IMR-90 (cell line): Measurements from ENCODE around the gene CHAT. TPM values are rescaled to one million over a fixed set of nuclear protein-coding genes. Genes with fewer than 3 reads are reported as not detected.

ENCODE experiments used
- ATAC-seq: fragments of 200-7000 bp; cut with Tn5 transposase; 2 replicates; pipeline ENCODE4 v1.9.1; 2020; ENCODE audit warnings: low read depth, mild to moderate bottlenecking, moderate library complexity
- BruUV-seq: library from RNA; stranded (reverse); fragments of 400-500 nt; replicated peaks from 2 replicates; lab custom pipeline; 2021; lab: Mats Ljungman, UMichigan
- CTCF ChIA-PET: fragments of 300-600 bp; formaldehyde crosslinking; extraction: SDS; loops from one replicate; lab custom pipeline; 2021; ENCODE audit warnings: antibody characterized with exemption; lab: Yijun Ruan, JAX
- POLR2A ChIA-PET: fragments of 300-600 bp; sonication (Branson Sonifier 250); formaldehyde crosslinking; loops from one replicate; lab custom pipeline; 2022; ENCODE audit warnings: antibody characterized with exemption; ENCODE audit not compliant: unreplicated experiment; lab: Charles Lee
- DNase-seq: peaks from one replicate; pipeline ENCODE4 v3.0.0; 2013
- H2AFZ ChIP-seq: replicated peaks from 2 replicates; pipeline ENCODE3; 2013; ENCODE audit warnings: low read length, mild to moderate bottlenecking; ENCODE audit not compliant: poor library complexity
- H2AK5ac ChIP-seq: 2 replicates; pipeline ENCODE4 v1.6.1; 2013; ENCODE audit warnings: low read depth, low read length, inconsistent platforms
- H2AK9ac ChIP-seq: replicated peaks from 2 replicates; pipeline ENCODE3; 2013; ENCODE audit warnings: mild to moderate bottlenecking, low read depth, low read length, moderate library complexity; ENCODE audit not compliant: poor library complexity
- H2BK120ac ChIP-seq: 2 replicates; pipeline ENCODE4 v1.6.1; 2013; ENCODE audit warnings: low read depth, low read length, inconsistent platforms
- H2BK15ac ChIP-seq: 3 replicates; pipeline ENCODE4 v1.6.1; 2013; ENCODE audit warnings: low read depth, low read length, inconsistent platforms
- H2BK20ac ChIP-seq: 2 replicates; pipeline ENCODE4 v1.6.1; 2013; ENCODE audit warnings: low read depth, mild to moderate bottlenecking, inconsistent platforms, low read length, moderate library complexity
- H2BK5ac ChIP-seq: 2 replicates; pipeline ENCODE4 v1.6.1; 2013; ENCODE audit warnings: mild to moderate bottlenecking, low read depth, low read length, inconsistent platforms; ENCODE audit not compliant: poor library complexity, severe bottlenecking
- H3K14ac ChIP-seq: replicated peaks from 2 replicates; pipeline ENCODE4 v1.6.1; 2013; ENCODE audit warnings: low read depth, low read length, inconsistent platforms
- H3K18ac ChIP-seq: 2 replicates; pipeline ENCODE4 v1.6.1; 2013; ENCODE audit warnings: low read depth, low read length, control low read depth
- H3K23ac ChIP-seq: 2 replicates; pipeline ENCODE4 v1.6.1; 2013; ENCODE audit warnings: low read depth, low read length, inconsistent platforms
- H3K27ac ChIP-seq: 2 replicates; pipeline ENCODE4 v1.5.1; 2013; ENCODE audit warnings: mild to moderate bottlenecking, control low read depth, low read length; ENCODE audit not compliant: insufficient read depth
- H3K27me3 ChIP-seq: 2 replicates; pipeline ENCODE4 v1.6.1; 2013; ENCODE audit warnings: low read length; ENCODE audit not compliant: control insufficient read depth, insufficient read depth
- H3K36me3 ChIP-seq: 2 replicates; pipeline ENCODE4 v1.6.1; 2013; ENCODE audit warnings: low read length, mixed read lengths; ENCODE audit not compliant: control insufficient read depth, insufficient read depth
- H3K4ac ChIP-seq: 2 replicates; pipeline ENCODE4 v1.6.1; 2013; ENCODE audit warnings: low read depth, low read length, inconsistent platforms
- H3K4me1 ChIP-seq: 2 replicates; pipeline ENCODE4 v1.6.1; 2013; ENCODE audit warnings: low read length, mixed read lengths; ENCODE audit not compliant: control insufficient read depth, insufficient read depth
- H3K4me2 ChIP-seq: 2 replicates; pipeline ENCODE4 v1.6.1; 2013; ENCODE audit warnings: low read depth, mild to moderate bottlenecking, control low read depth, low read length, moderate library complexity
- H3K4me3 ChIP-seq: 2 replicates; pipeline ENCODE4 v1.5.1; 2013; ENCODE audit warnings: low read depth, mild to moderate bottlenecking, control low read depth, low read length, moderate library complexity; ENCODE audit not compliant: insufficient read depth
- H3K56ac ChIP-seq: 2 replicates; pipeline ENCODE4 v1.6.1; 2013; ENCODE audit warnings: low read length, inconsistent platforms; ENCODE audit not compliant: insufficient read depth; ENCODE audit errors: extremely low read depth
- H3K79me1 ChIP-seq, 2 experiments: 2 replicates each; pipeline ENCODE4 v1.6.1; 2013; ENCODE audit warnings: low read length in 2 of 2, inconsistent platforms in 1 of 2, low read depth in 1 of 2
- H3K9ac ChIP-seq: 2 replicates; pipeline ENCODE4 v1.6.1; 2013; ENCODE audit warnings: low read depth, low read length, control low read depth
- H3K9me1 ChIP-seq: 2 replicates; pipeline ENCODE4 v1.6.1; 2013; ENCODE audit warnings: low read length, inconsistent platforms; ENCODE audit not compliant: insufficient read depth
- H3K9me3 ChIP-seq: 2 replicates; pipeline ENCODE4 v1.6.1; 2013; ENCODE audit warnings: low read length; ENCODE audit not compliant: control insufficient read depth, insufficient read depth
- H4K20me1 ChIP-seq: 2 replicates; pipeline ENCODE4 v1.6.1; 2013; ENCODE audit warnings: low read length, inconsistent platforms; ENCODE audit not compliant: insufficient read depth
- H4K5ac ChIP-seq: 2 replicates; pipeline ENCODE4 v1.6.1; 2013; ENCODE audit warnings: mild to moderate bottlenecking, low read depth, low read length, control low read depth
- H4K8ac ChIP-seq, 2 experiments: 2 replicates each; pipeline ENCODE4 v1.6.1; 2013; ENCODE audit warnings: low read depth in 2 of 2, low read length in 2 of 2, control low read depth in 1 of 2, inconsistent platforms in 1 of 2
- H4K91ac ChIP-seq: 2 replicates; pipeline ENCODE4 v1.6.1; 2013; ENCODE audit warnings: low read depth, low read length, inconsistent platforms; ENCODE audit not compliant: insufficient read depth
- BHLHE40 ChIP-seq: fragments of 150-350 bp; IDR thresholded peaks from 2 replicates; pipeline ENCODE4 v1.6.1; 2016; ENCODE audit warnings: mild to moderate bottlenecking, low read depth, low read length
- CEBPB ChIP-seq: IDR thresholded peaks from 2 replicates; pipeline ENCODE4 v1.6.1; 2012; ENCODE audit warnings: low read depth, low read length, improper control_type of control experiment
- CTCF ChIP-seq: conservative IDR thresholded peaks from 2 replicates; pipeline ENCODE4 v1.5.1; 2012; ENCODE audit warnings: mild to moderate bottlenecking, low read depth, low read length, improper control_type of control experiment
- ELK1 ChIP-seq: fragments of 150-350 bp; IDR thresholded peaks from 2 replicates; pipeline ENCODE4 v1.6.1; 2016; ENCODE audit warnings: low read depth, mild to moderate bottlenecking, low read length, moderate library complexity, borderline replicate concordance
- FOS ChIP-seq: fragments of 150-350 bp; IDR thresholded peaks from 2 replicates; pipeline ENCODE4 v1.6.1; 2016; ENCODE audit warnings: low read depth, low read length
- POLR2A ChIP-seq: IDR thresholded peaks from 2 replicates; pipeline ENCODE4 v1.6.1; 2012; ENCODE audit warnings: mild to moderate bottlenecking, low read depth, low read length
- RAD21 ChIP-seq: IDR thresholded peaks from 2 replicates; pipeline ENCODE4 v1.6.1; 2012; ENCODE audit warnings: low read length, improper control_type of control experiment
- RCOR1 ChIP-seq: IDR thresholded peaks from 2 replicates; pipeline ENCODE4 v1.6.1; 2012; ENCODE audit warnings: mild to moderate bottlenecking, low read length, improper control_type of control experiment; ENCODE audit not compliant: insufficient replicate concordance
- RFX5 ChIP-seq: IDR thresholded peaks from 2 replicates; pipeline ENCODE4 v1.8.0; 2012; ENCODE audit warnings: low read depth, mild to moderate bottlenecking, low read length, moderate library complexity
- USF2 ChIP-seq: fragments of 150-350 bp; IDR thresholded peaks from 2 replicates; pipeline ENCODE4 v1.6.1; 2017; ENCODE audit warnings: mild to moderate bottlenecking, antibody characterized with exemption, low read length, low read depth
- WGBS, 2 experiments: methylation state at CpG; one replicate each; pipeline versions ENCODE4 v1.1.5 to v1.1.7; 2013; ENCODE audit warnings: missing lambda C conversion rate in 2 of 2; ENCODE audit not compliant: insufficient read length in 1 of 2; ENCODE audit errors: extremely low coverage in 2 of 2; 5-methylcytosine and 5-hydroxymethylcytosine counted together
- dilution Hi-C: fragments of 300-500 bp; cut with HindIII; formaldehyde crosslinking; loops from one replicate; pipeline ENCODE4 v1.14.3; 2018; ENCODE audit warnings: low sequenced_read_pairs; ENCODE audit not compliant: unreplicated experiment
- in situ Hi-C: fragments of 300-500 bp; cut with MboI; formaldehyde crosslinking; loops from 3 replicates; pipeline ENCODE4 v1.14.3; 2019; ENCODE audit warnings: low sequenced_read_pairs, inconsistent platforms, mixed read lengths
- intact Hi-C: fragments of 100-400 bp; cut with micrococcal nuclease; formaldehyde crosslinking; loops from 2 replicates; pipeline ENCODE4 v1.10.0; 2022
- polyA plus RNA-seq, 3 experiments: library from polyadenylated mRNA; depleted of rRNA; stranded (reverse); fragments of >200 nt; gene quantifications; 2 replicates each; pipeline ENCODE4 v1.2.3, GENCODE V29; 2012; ENCODE audit warnings: low replicate concordance in 1 of 3
- total RNA-seq: library from RNA; depleted of rRNA; stranded (reverse); fragments of >200 nt; gene quantifications from 2 replicates; pipeline ENCODE4 v1.2.3, GENCODE V29; 2012

Gene CHAT
- total and polyA plus RNA-seq, 2 of the 4 experiments (the other 2 are of a cell fraction) = not detected

- Histone ChIP-seq H2AK9ac (no peak overlapping the region), H4K91ac (no peak overlapping the region), H3K4ac (no peak overlapping the region), H2BK120ac (no peak overlapping the region), H3K9me3 (no peaks in the 10 kb centered on the region), H3K4me1 (no peaks in the 10 kb centered on the region), H3K36me3 (no peaks in the 10 kb centered on the region), H3K9me1 (0 out of 2 replicates have a peak, but pooled peaks cover under 1% of the 10 kb centered on the region), H2BK15ac (no peak overlapping the region), H3K56ac (no peak overlapping the region), H2BK5ac (no peak overlapping the region), H4K5ac (no peak overlapping the region), H2BK20ac (no peak overlapping the region), H4K20me1 (no peaks in the 10 kb centered on the region), H3K23ac (no peak overlapping the region), H3K27me3 (peaks cover 21% of the 10 kb centered on the region), H2AK5ac (no peak overlapping the region), H3K4me3 (no peak overlapping the region), H2AFZ (no peak overlapping the region), H4K8ac (no peak overlapping the region), H3K79me1 (no peaks in the 10 kb centered on the region), H3K18ac (no peak overlapping the region), H3K4me2 (no peak overlapping the region), H3K9ac (no peak overlapping the region), H3K27ac (no peak overlapping the region), H3K14ac (no peak overlapping the region)
- ChIA-PET POLR2A (no interaction called here), CTCF (no interaction called here)
- ATAC-seq = no peak
- DNase-seq = no peak
- in situ Hi-C loops (no loop called here), intact Hi-C loops (no loop called here), dilution Hi-C loops (no loop called here)
- WGBS, 2 experiments = 60% methylated on average over 1 of the region's 9 CpGs; no CpG with 5 or more reads in 1 of the 2 experiments
- BruUV-seq = no TSS peak
- TF ChIP-seq BHLHE40 (no peak), RCOR1 (no peak), ELK1 (no peak), RAD21 (no peak), POLR2A (no peak), CTCF (no peak), FOS (no peak), USF2 (no peak), RFX5 (no peak), CEBPB (no peak)
Measured at GRCh38 chr10:49629431-49629881, 15.6 kb downstream of the CHAT start.
